HUES6 (cell line): ENCODE results near the gene RIMS3.

Experiments
- H3K27ac ChIP-seq: 2 replicates; pipeline ENCODE4 v1.7.0; 2013; ENCODE audit warnings: low read depth, mild to moderate bottlenecking, low read length, inconsistent platforms
- H3K27me3 ChIP-seq: 2 replicates; pipeline ENCODE4 v1.6.1; 2013; ENCODE audit warnings: low read length; ENCODE audit not compliant: control insufficient read depth, insufficient read depth
- H3K36me3 ChIP-seq: 2 replicates; pipeline ENCODE4 v1.6.1; 2013; ENCODE audit warnings: low read length; ENCODE audit not compliant: control insufficient read depth, insufficient read depth
- H3K4me1 ChIP-seq: 2 replicates; pipeline ENCODE4 v1.6.1; 2013; ENCODE audit warnings: low read length; ENCODE audit not compliant: control insufficient read depth, insufficient read depth
- H3K4me3 ChIP-seq: 2 replicates; pipeline ENCODE4 v1.5.1; 2013; ENCODE audit warnings: low read depth, low read length
- H3K9ac ChIP-seq: one replicate; pipeline ENCODE4 v1.6.1; 2013; ENCODE audit warnings: mild to moderate bottlenecking, low read length
- H3K9me3 ChIP-seq: 2 replicates; pipeline ENCODE4 v1.6.1; 2013; ENCODE audit warnings: low read depth, low read length; ENCODE audit not compliant: control insufficient read depth, insufficient read depth

RIMS3 gene

DNA sequence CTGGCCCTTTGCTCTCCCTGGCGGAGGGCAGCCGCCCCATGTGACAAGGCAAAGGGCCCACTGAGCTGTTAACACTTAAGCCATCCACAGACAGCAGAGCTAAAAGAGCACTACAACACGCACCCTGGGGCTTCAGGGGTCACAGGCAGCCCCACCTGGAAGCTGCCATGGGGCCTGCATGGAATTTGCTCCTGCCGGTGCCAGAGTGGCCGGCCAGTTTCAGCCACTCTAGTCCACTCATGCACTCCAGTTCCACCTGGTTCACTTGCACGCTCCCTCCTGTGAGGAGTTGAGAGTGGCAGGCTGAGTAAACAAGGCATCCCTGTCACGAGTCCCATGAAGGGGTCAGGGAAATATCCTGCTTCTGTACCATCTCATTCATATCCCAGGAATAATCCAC, 55.3 kb downstream of the RIMS3 start:
- Histone ChIP-seq H3K4me3 (no peak overlapping the region), H3K9ac (no peak overlapping the region), H3K4me1 (no peaks in the 10 kb centered on the region), H3K9me3 (no peaks in the 10 kb centered on the region), H3K27ac (no peak overlapping the region), H3K27me3 (no peaks in the 10 kb centered on the region), H3K36me3 (no peaks in the 10 kb centered on the region)

DNA sequence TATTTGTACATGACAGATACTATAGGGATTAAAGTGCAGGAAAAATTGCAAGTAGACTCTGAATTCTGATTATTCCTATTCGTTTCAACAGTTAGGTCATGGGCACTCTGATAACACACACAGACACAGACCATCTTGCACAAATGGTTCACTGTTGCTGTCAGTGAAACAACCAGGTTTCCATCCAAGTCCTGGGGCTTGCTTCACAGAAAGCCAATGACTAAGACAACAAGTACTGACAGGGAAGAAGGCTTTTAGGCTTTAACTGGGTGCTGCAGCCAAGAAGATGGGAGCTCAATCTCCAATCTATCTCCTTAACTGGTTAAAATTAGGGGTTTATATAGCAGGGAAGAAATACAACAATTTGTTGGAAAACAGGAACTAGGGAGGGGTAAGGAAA, 57.6 kb downstream of the RIMS3 start:
- H3K4me1 ChIP-seq: no peaks in the 10 kb centered on the region

DNA sequence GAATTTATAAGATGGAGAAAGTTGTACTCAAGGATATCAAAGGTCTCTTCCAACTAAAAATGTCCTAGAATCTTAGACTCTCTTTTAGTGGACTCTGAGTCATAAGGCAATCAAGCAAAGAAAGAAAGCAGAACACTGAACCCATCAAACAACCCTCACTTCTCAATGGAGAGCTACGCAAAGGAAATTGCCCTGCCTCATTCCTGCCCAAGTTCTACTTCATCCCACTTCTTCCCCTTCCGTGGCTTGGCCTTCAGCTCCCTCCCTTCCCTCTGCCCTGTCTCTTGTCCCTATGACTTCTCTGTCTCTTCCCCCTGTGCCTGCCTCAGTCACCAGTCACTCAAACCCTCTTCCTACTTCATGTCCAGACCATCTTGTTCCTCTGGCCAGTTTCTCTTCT, 58.5 kb downstream of the RIMS3 start:
- no peak overlapping the region for H3K27ac ChIP-seq

More for the DNA sequence above, 57.6 kb downstream of the RIMS3 start:
- no peaks in the 10 kb centered on the region for H3K36me3 ChIP-seq
- H3K9me3 ChIP-seq: no peaks in the 10 kb centered on the region
- H3K4me3 ChIP-seq: no peak overlapping the region
- H3K9ac ChIP-seq: no peak overlapping the region
- no peak overlapping the region for H3K27ac ChIP-seq
- H3K27me3 ChIP-seq: no peaks in the 10 kb centered on the region

DNA sequence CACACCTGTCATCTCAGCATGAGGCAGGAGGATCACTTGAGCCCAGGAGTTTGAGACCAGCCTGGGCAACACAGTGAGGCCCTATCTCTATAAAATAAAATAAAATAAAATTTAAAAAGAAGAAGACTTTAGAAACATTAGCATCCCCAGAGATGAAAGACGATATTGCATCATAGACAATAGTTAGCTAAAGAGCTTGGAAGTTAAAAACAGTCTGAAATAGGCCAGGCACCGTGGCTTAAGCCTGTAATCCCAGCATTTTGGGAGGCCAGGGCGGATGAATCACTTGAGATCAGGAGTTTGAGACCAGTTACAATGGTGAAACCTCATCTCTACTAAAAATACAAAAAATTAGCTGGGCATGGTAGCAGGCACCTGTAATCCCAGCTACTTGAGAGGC, 59.3 kb downstream of the RIMS3 start:
- Histone ChIP-seq H3K4me1 (no peaks in the 10 kb centered on the region), H3K4me3 (no peak overlapping the region), H3K27me3 (no peaks in the 10 kb centered on the region), H3K36me3 (no peaks in the 10 kb centered on the region), H3K9me3 (no peaks in the 10 kb centered on the region), H3K9ac (no peak overlapping the region), H3K27ac (no peak overlapping the region)

More for the DNA sequence above, 58.5 kb downstream of the RIMS3 start:
- H3K9ac ChIP-seq: no peak overlapping the region
- no peak overlapping the region for H3K4me3 ChIP-seq
- H3K36me3 ChIP-seq: no peaks in the 10 kb centered on the region
- H3K4me1 ChIP-seq: no peaks in the 10 kb centered on the region
- H3K27me3 ChIP-seq: no peaks in the 10 kb centered on the region
- no peaks in the 10 kb centered on the region for H3K9me3 ChIP-seq

DNA sequence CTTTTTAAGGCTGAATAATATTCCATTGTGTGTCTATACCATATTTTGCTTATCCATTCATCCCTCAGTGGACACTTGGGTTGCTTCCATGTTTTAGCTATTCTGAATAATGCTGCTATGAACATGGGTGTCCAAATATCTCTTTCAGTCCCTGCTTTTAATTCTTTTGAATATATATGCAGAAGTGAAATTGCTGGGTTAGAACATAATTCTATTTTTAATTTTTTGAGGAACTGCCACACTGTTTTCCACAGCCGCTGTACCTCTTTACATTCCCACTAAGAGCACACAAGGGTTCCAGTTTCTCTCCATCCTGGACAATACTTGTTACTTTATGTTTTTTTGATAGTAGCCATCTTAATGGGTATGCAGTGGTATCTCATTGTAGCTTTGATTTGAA, 65.6 kb downstream of the RIMS3 start:
- Histone ChIP-seq H3K4me1 (no peaks in the 10 kb centered on the region), H3K9ac (no peak overlapping the region), H3K4me3 (no peak overlapping the region), H3K36me3 (no peaks in the 10 kb centered on the region), H3K9me3 (peaks cover 15% of the 10 kb centered on the region), H3K27ac (no peak overlapping the region), H3K27me3 (no peaks in the 10 kb centered on the region)

DNA sequence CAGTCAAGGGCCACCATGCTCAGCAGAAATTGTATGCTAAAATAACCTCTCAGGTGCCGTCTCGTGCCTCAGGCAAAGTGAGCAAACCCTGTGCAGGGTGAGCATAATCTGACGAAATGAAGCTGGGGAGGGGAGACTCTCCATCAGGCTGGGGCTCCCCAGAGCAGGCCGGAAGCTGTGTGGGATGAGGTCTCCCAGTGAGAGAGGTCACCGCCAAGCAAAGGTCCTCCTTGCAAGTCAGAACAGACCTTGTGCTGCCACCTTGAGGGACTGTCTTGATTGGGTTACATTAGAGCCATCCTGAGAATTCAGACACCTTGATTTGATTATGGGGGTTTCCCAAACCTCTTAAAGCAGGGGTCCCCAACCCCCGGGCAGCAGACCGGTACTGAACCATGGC, 69.9 kb downstream of the RIMS3 start:
- no peak overlapping the region for H3K27ac ChIP-seq
- no peaks in the 10 kb centered on the region for H3K36me3 ChIP-seq
- no peak overlapping the region for H3K9ac ChIP-seq
- H3K27me3 ChIP-seq: no peaks in the 10 kb centered on the region
- no peaks in the 10 kb centered on the region for H3K4me1 ChIP-seq
- H3K4me3 ChIP-seq: no peak overlapping the region
- peaks cover 15% of the 10 kb centered on the region for H3K9me3 ChIP-seq

DNA sequence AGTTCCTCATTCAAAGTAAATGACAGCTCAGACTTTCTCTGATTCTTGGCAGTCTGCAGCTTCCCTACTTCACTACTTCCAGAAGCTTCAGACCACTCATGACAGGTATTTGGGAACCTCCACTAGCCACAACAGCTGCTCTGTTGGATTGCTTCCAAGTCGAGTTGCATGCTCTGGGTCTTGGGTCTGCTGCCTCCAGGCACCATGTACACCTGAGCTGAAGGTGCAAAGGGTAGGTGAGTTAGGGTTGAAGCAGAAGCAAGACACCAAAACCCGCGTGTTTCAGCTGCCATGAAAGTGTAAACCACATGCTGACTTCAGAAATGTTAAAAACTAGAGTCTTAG, 71.3 kb downstream of the RIMS3 start:
- H3K27me3 ChIP-seq: no peaks in the 10 kb centered on the region
- H3K9ac ChIP-seq: no peak overlapping the region
- peaks cover 15% of the 10 kb centered on the region for H3K9me3 ChIP-seq
- no peak overlapping the region for H3K4me3 ChIP-seq
- no peak overlapping the region for H3K27ac ChIP-seq
- H3K36me3 ChIP-seq: no peaks in the 10 kb centered on the region
- H3K4me1 ChIP-seq: no peaks in the 10 kb centered on the region

DNA sequence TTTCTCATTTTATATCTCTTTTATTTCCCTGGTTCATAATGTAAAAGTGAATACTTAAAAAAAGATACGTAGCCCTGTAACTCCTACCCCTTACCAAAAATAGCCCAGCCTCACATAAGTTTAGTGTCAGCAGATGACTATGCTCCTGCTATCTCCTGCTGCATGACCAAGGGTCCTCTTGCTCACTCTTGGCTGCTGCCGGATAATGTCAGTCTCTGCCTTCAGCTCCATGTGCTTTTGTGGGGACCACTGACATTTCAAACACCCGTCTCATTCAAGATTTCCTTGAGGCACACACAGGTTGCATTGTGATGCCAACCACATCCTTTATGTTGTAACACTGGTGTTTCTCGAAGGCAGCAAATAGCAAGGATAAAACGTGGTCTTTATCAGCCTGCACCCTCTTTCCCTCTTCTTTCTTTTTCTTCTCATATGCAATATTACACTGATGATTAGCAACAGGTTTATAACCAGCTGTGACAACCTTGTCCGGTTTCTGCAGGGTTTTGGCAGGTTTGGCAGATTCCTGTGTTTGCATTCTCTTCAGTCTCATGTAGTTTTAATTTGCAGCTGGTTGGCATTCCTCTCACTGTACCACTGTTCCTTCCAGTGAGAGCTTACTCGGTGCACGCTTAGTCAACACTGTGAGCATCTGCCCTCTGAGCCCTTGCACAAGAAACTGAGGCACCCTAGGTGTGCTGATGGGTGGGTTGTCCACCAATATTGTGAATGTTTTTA, 71.9 kb downstream of the RIMS3 start:
- H3K27me3 ChIP-seq: no peaks in the 10 kb centered on the region
- no peak overlapping the region for H3K27ac ChIP-seq
- H3K4me3 ChIP-seq: no peak overlapping the region
- H3K9ac ChIP-seq: no peak overlapping the region
- no peaks in the 10 kb centered on the region for H3K4me1 ChIP-seq
- no peaks in the 10 kb centered on the region for H3K36me3 ChIP-seq
- H3K9me3 ChIP-seq: peaks cover 15% of the 10 kb centered on the region

DNA sequence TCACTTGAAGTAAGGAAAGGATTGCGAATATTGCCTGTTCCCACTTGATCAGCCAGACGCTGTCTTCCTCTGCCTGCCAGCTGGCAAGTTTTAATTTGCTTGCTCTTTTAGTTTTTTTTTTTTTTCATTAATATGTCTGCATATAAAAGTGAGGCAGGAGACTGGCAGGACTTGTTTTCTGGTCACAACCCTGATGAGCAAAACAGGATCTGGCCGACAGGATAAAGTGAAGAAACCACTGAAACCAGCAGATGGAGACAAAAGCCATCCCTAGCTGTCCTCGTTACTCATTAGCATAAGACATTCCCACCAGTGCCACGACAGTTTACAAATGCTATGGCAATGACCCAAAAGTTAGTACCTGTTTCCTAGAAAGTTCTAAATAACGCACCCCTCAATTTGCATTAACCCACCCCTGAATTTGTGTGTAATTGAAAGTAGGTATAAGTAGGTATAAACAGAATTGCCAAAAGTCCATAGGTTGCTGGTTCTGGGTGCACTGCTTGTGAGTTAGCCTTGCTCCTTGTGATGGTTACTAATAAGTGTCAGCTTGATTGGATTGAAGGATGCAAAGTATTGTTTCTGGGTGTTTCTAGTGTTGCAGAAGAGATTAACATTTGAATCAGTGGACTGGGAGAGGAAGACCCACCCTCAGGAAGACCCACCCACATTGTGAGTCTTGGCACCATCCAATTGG, 73.2 kb downstream of the RIMS3 start:
- Histone ChIP-seq H3K36me3 (no peaks in the 10 kb centered on the region), H3K27ac (no peak overlapping the region), H3K4me1 (no peaks in the 10 kb centered on the region)

DNA sequence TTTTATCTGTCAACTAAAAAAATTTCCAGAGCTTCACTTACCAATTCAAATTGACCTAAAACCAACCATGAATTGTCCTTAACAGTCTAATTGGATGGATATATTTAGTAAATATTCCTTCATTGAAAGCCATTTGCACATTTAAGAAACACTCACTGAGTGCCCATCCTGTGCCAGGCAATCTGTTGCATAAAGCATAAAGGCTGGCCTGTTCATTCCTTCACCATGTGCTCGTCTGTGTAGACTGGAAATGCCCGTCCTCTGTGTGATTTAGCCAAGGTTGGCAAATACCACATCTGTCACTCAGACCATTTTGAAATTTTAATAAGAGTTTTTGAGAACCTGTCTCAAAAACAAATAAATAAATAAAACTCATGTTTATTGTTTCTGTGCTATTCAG, 76.9 kb downstream of the RIMS3 start:
- Histone ChIP-seq H3K4me3 (no peak overlapping the region), H3K27ac (no peak overlapping the region), H3K4me1 (no peaks in the 10 kb centered on the region), H3K9me3 (no peaks in the 10 kb centered on the region), H3K36me3 (no peaks in the 10 kb centered on the region), H3K27me3 (peaks cover 2% of the 10 kb centered on the region; the same call in 1 of the 2 replicates), H3K9ac (no peak overlapping the region)

More for the DNA sequence above, 73.2 kb downstream of the RIMS3 start:
- Histone ChIP-seq H3K9ac (no peak overlapping the region), H3K4me3 (no peak overlapping the region), H3K27me3 (no peaks in the 10 kb centered on the region), H3K9me3 (peaks cover 15% of the 10 kb centered on the region)

DNA sequence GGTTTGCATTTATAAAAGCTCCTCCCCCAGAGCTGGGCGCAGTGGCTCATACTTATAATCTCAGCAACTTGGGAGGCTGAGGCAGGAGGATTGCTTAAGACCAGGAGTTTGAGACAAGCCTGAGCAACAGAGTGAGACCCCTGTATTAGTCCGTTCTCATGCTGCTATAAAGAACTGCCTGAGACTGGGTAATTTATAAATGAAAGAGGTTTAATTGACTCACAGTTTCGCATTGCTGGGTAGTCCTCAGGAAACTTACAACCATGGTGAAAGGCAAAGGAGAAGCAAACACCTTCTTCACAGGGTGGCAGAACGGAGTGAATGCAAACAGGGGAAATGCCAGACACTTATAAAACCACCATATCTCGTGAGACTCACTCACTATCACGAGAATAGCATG, 81.5 kb downstream of the RIMS3 start:
- Histone ChIP-seq H3K9me3 (no peaks in the 10 kb centered on the region), H3K4me1 (no peaks in the 10 kb centered on the region), H3K4me3 (no peak overlapping the region), H3K36me3 (no peaks in the 10 kb centered on the region), H3K9ac (no peak overlapping the region), H3K27ac (no peak overlapping the region), H3K27me3 (peaks cover 2% of the 10 kb centered on the region; the same call in 1 of the 2 replicates)
